Endothelial cell (in vitro differentiated cells): Measurements from ENCODE around the gene CDS2. TPM values are rescaled to one million over a fixed set of nuclear protein-coding genes. Genes with fewer than 3 reads are reported as not detected.

Experiments used
- DNase-seq: peaks from one replicate; pipeline ENCODE4 v3.0.0; 2021; ENCODE audit warnings: low spot score
- H3K27ac Mint-ChIP-seq: one replicate; pipeline ENCODE4 v1.8.0; 2021; ENCODE audit warnings: mixed read lengths, inconsistent platforms; ENCODE audit not compliant: unreplicated experiment
- H3K27me3 Mint-ChIP-seq: one replicate; pipeline ENCODE4 v1.8.0; 2021; ENCODE audit warnings: mild to moderate bottlenecking, moderate library complexity, mixed read lengths, inconsistent platforms; ENCODE audit not compliant: unreplicated experiment
- H3K36me3 Mint-ChIP-seq: one replicate; pipeline ENCODE4 v1.8.0; 2021; ENCODE audit warnings: mild to moderate bottlenecking, low read depth, mixed read lengths, inconsistent platforms; ENCODE audit not compliant: unreplicated experiment
- H3K4me1 Mint-ChIP-seq: one replicate; pipeline ENCODE4 v1.8.0; 2021; ENCODE audit warnings: mild to moderate bottlenecking, mixed read lengths, inconsistent platforms; ENCODE audit not compliant: unreplicated experiment
- H3K4me3 Mint-ChIP-seq: one replicate; pipeline ENCODE4 v1.8.0; 2021; ENCODE audit warnings: mild to moderate bottlenecking, mixed read lengths, inconsistent platforms; ENCODE audit not compliant: unreplicated experiment
- H3K9me3 Mint-ChIP-seq: one replicate; pipeline ENCODE4 v1.8.0; 2021; ENCODE audit warnings: mixed read lengths, inconsistent platforms; ENCODE audit not compliant: unreplicated experiment
- CTCF ChIP-seq: fragments of 200-600 bp; sonication (generic); IDR thresholded peaks from one replicate; pipeline ENCODE4 v1.5.0; 2021; ENCODE audit warnings: antibody characterized with exemption; ENCODE audit not compliant: unreplicated experiment
- total RNA-seq: library from RNA; stranded (reverse); fragmentation: NEBNext Ultra II Directional; extraction: Animal tissue kit (Norgen Biotek cat#: 25700); gene quantifications from one replicate; pipeline ENCODE4 v1.2.1, GENCODE V29; 2021; ENCODE audit not compliant: unreplicated experiment

The CDS2 gene
- total RNA-seq, 1 donor from 2014 or later, result 130 TPM

DNA sequence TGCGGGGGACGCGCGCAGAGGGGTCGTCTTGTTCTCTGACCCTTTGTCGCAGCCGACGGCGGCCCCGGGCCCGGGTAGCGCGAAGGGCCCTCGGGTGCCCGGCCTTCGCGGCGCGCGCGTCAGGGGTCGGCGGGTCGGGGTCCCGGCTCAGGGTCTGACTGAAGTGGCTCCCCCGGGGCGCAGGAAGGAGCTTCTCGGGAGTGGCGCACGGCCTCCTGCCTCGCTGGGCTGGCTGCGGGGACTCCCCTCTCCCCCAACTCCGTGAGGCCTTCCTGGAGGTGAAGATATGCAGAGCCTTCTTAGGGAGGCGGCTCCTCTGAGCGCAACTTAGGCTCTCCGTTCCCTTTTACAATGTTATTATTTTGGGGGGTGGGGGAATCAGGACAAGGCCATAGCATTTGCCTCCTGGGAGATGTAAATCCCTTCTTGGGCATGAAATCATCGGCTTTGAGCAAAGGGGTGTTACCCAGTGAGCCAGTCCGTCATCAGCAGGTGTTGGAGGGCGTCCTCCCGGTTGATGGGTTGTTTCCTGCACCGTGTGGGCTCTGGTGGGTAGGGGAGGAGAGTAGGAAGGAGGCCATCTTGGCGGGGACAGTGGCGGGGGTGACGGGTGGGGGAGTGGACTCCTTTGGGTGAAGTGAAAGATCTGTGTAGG lies 523 bp downstream of the CDS2 start:
- Mint-ChIP-seq H3K4me3 (peak overlapping the region; percentile 98), H3K4me1 (peaks cover 25% of the 10 kb centered on the region), H3K27me3 (peaks cover 13% of the 10 kb centered on the region), H3K27ac (peak overlapping the region; percentile 93), H3K9me3 (no peaks in the 10 kb centered on the region), H3K36me3 (peaks cover 4% of the 10 kb centered on the region)
- DNase-seq, result peak; percentile 52
- TF ChIP-seq CTCF, result no peak

GRCh38 chr20:5127859-5128424 lies 1.1 kb downstream of the CDS2 start:
- H3K36me3 Mint-ChIP-seq, result peaks cover 4% of the 10 kb centered on the region
- no peak for TF ChIP-seq CTCF
- no peaks in the 10 kb centered on the region for H3K9me3 Mint-ChIP-seq
- peak overlapping the region; percentile 98 for H3K4me3 Mint-ChIP-seq
- no peak for DNase-seq
- peak overlapping the region; percentile 93 for H3K27ac Mint-ChIP-seq
- H3K27me3 Mint-ChIP-seq, result peaks cover 13% of the 10 kb centered on the region
- H3K4me1 Mint-ChIP-seq, result peaks cover 25% of the 10 kb centered on the region

DNA sequence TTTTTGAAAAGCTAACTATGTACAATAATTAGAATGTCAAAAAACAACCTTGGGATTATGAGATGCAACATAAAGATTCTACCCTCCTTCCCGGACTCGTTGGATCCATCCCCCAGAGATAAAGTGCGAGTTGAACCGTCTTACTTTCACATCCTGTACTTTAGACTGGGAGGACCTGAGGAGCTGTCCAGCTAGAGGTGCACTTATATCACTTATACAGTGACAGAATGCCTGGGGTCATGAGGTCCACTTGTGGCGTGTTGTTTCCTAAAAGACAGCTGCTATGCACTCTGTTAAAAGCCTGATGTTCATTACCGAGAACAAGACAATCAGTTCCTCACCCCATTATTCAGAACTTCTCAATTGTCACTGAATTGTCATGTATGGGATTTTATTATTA lies 2.1 kb downstream of the CDS2 start:
- Mint-ChIP-seq H3K9me3 (no peaks in the 10 kb centered on the region), H3K4me3 (peak overlapping the region; percentile 98), H3K4me1 (peaks cover 25% of the 10 kb centered on the region), H3K36me3 (peaks cover 4% of the 10 kb centered on the region), H3K27ac (peak overlapping the region; percentile 70), H3K27me3 (peaks cover 13% of the 10 kb centered on the region)
- no peak for DNase-seq
- TF ChIP-seq CTCF, result no peak

DNA sequence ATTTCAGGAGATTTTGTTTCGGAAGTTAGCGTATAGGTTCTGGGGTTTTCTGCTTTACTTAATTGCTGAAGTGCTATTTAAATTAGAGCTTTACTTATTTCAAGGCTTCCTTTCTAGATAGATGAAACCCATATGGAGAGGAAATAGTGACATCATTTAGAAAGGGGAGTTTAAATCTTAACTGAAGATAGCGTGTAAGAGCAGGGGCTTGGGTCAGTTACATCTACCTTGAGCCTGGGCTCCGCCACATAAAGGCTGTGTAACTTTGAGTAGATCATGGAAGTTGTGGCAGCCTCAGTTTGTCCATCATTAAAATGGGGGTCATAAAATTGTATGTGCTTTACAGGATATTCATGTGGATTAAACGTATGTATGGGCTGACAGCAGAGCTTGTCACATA lies 4.7 kb downstream of the CDS2 start:
- Mint-ChIP-seq H3K27me3 (peaks cover 8% of the 10 kb centered on the region), H3K4me3 (no peak overlapping the region), H3K4me1 (peaks cover 36% of the 10 kb centered on the region), H3K36me3 (peaks cover 4% of the 10 kb centered on the region), H3K27ac (peak overlapping the region; percentile 32), H3K9me3 (no peaks in the 10 kb centered on the region)
- TF ChIP-seq CTCF, result no peak
- no peak for DNase-seq

- Mint-ChIP-seq H3K4me3 (no peak overlapping the region), H3K36me3 (no peaks in the 10 kb centered on the region), H3K4me1 (peaks cover 24% of the 10 kb centered on the region), H3K27ac (no peak overlapping the region), H3K27me3 (peaks cover 3% of the 10 kb centered on the region), H3K9me3 (no peaks in the 10 kb centered on the region)
- DNase-seq, result no peak
- TF ChIP-seq CTCF, result no peak
These were observed 7.2 kb downstream of the CDS2 start for GRCh38 chr20:5133998-5134397.
